Endothelial cell of umbilical vein (primary cell): Measurements from ENCODE around the gene TSEN54. TPM values are rescaled to one million over a fixed set of nuclear protein-coding genes. Genes with fewer than 3 reads are reported as not detected.

ENCODE experiments used
- BruUV-seq: library from RNA; stranded (reverse); fragments of 400-500 nt; replicated peaks from 2 replicates; lab custom pipeline; 2021; lab: Mats Ljungman, UMichigan
- CTCF ChIA-PET: fragments of 300-600, 350-600 bp; sonication (Branson Sonifier 250); formaldehyde crosslinking; loops from one replicate; lab custom pipeline; 2021; ENCODE audit warnings: antibody characterized with exemption, inconsistent platforms; lab: Charles Lee
- POLR2A ChIA-PET: fragments of 300-600, 350-600 bp; sonication (Branson Sonifier 250); formaldehyde crosslinking; loops from one replicate; lab custom pipeline; 2021; ENCODE audit warnings: antibody characterized with exemption, inconsistent platforms; lab: Charles Lee
- DNase-seq: peaks from one replicate; pipeline ENCODE4 v3.0.0-alpha.2; 2011; ENCODE audit warnings: low read depth, low spot score
- FAIRE-seq: peaks from 2 replicates; lab custom pipeline; 2011; peaks lifted over from hg19 to GRCh38; lab: Jason Lieb, UNC
- H2AFZ ChIP-seq: 2 replicates; pipeline ENCODE4 v1.6.0; 2012; ENCODE audit warnings: low read depth, low read length, control low read depth, inconsistent platforms
- H3K27ac ChIP-seq: 2 replicates; pipeline ENCODE4 v1.5.1; 2011; ENCODE audit warnings: low read depth, mild to moderate bottlenecking, control low read depth, low read length, moderate library complexity; ENCODE audit not compliant: insufficient read depth
- H3K27me3 ChIP-seq, 2 experiments: 2 replicates each; pipeline versions ENCODE4 v1.6.0 to v1.6.1; 2011; ENCODE audit warnings: low read length in 2 of 2, mixed read lengths in 1 of 2; ENCODE audit not compliant: control insufficient read depth in 2 of 2, insufficient read depth in 2 of 2
- H3K36me3 ChIP-seq, 2 experiments: 2 replicates in 1 of 2; 3 replicates in 1 of 2; pipeline ENCODE4 v1.5.1; 2011; ENCODE audit warnings: low read length in 2 of 2, mild to moderate bottlenecking in 1 of 2, moderate library complexity in 1 of 2; ENCODE audit not compliant: control insufficient read depth in 2 of 2, insufficient read depth in 2 of 2; ENCODE audit errors: extremely low read depth in 1 of 2
- H3K4me1 ChIP-seq: 3 replicates; pipeline ENCODE4 v1.5.1; 2011; ENCODE audit warnings: mild to moderate bottlenecking, low read length; ENCODE audit not compliant: control insufficient read depth, insufficient read depth; ENCODE audit errors: extremely low read depth
- H3K4me2 ChIP-seq: 2 replicates; pipeline ENCODE4 v1.6.1; 2011; ENCODE audit warnings: low read length, control low read depth, mixed read lengths; ENCODE audit not compliant: insufficient read depth
- H3K4me3 ChIP-seq, 3 experiments: fragments of 200-600 bp in 1 of 3; sonication (generic), shearing (Covaris generic) in 1 of 3; replicated peaks in 1 of 3; 2 replicates each; pipeline ENCODE4 v1.5.1; 2011 to 2016; ENCODE audit warnings: control low read depth in 3 of 3, low read length in 3 of 3, mild to moderate bottlenecking in 2 of 3, inconsistent platforms in 1 of 3, low read depth in 1 of 3, moderate library complexity in 1 of 3; ENCODE audit not compliant: insufficient read depth in 1 of 3
- H3K79me2 ChIP-seq: 2 replicates; pipeline ENCODE4 v1.6.0; 2012; ENCODE audit warnings: low read length, inconsistent platforms; ENCODE audit not compliant: control insufficient read depth, insufficient read depth
- H3K9ac ChIP-seq: replicated peaks from 2 replicates; pipeline ENCODE3; 2011; ENCODE audit warnings: low read length, control low read depth; ENCODE audit not compliant: insufficient read depth; ENCODE audit errors: extremely low read depth
- H3K9me1 ChIP-seq: replicated peaks from 3 replicates; pipeline ENCODE4 v1.6.0; 2011; ENCODE audit warnings: mild to moderate bottlenecking, low read length; ENCODE audit not compliant: control insufficient read depth, insufficient read depth; ENCODE audit errors: extremely low read depth
- H3K9me3 ChIP-seq: replicated peaks from 2 replicates; pipeline ENCODE4 v1.5.1; 2012; ENCODE audit warnings: low read length, inconsistent platforms; ENCODE audit not compliant: control insufficient read depth, insufficient read depth
- H4K20me1 ChIP-seq: replicated peaks from 2 replicates; pipeline ENCODE3; 2011; ENCODE audit warnings: mild to moderate bottlenecking, low read length; ENCODE audit not compliant: control insufficient read depth, insufficient read depth; ENCODE audit errors: extremely low read depth
- CTCF ChIP-seq, 2 donors: IDR thresholded peaks; 1 replicate in 1 of 2; 2 replicates in 1 of 2; pipeline ENCODE4 v1.5.1; 2011; ENCODE audit warnings: low read length in 2 of 2, mild to moderate bottlenecking in 2 of 2, moderate library complexity in 2 of 2, control low read depth in 1 of 2, inconsistent platforms in 1 of 2, low read depth in 1 of 2; ENCODE audit not compliant: insufficient read depth in 1 of 2; ENCODE audit errors: extremely low read depth in 1 of 2
- EZH2 ChIP-seq: IDR thresholded peaks from 2 replicates; pipeline ENCODE4 v1.6.1; 2012; ENCODE audit warnings: borderline replicate concordance, low read depth, mild to moderate bottlenecking, moderate library complexity, low read length, inconsistent platforms; ENCODE audit not compliant: severe bottlenecking
- FOS ChIP-seq: IDR thresholded peaks from 2 replicates; pipeline ENCODE4 v1.6.1; 2011; ENCODE audit warnings: mild to moderate bottlenecking, low read length, moderate library complexity, borderline replicate concordance; ENCODE audit not compliant: insufficient read depth
- GATA2 ChIP-seq: IDR thresholded peaks from 2 replicates; pipeline ENCODE4 v1.7.0; 2011; ENCODE audit warnings: low read depth, mild to moderate bottlenecking, moderate library complexity, mixed read lengths, low read length; ENCODE audit not compliant: insufficient read length, insufficient read depth
- JUN ChIP-seq: IDR thresholded peaks from 2 replicates; pipeline ENCODE4 v1.6.1; 2011; ENCODE audit warnings: borderline replicate concordance, low read depth; ENCODE audit not compliant: insufficient read length, insufficient read depth
- MAX ChIP-seq: IDR thresholded peaks from 2 replicates; pipeline ENCODE4 v1.6.1; 2011; ENCODE audit not compliant: insufficient read depth, insufficient read length
- MYC ChIP-seq: IDR thresholded peaks from one replicate; pipeline ENCODE4 v1.6.1; 2011; ENCODE audit warnings: mild to moderate bottlenecking, low read depth, low read length
- POLR2A ChIP-seq: IDR thresholded peaks from 2 replicates; pipeline ENCODE4 v1.6.1; 2012; ENCODE audit warnings: low read depth, mild to moderate bottlenecking, control low read depth, low read length
- POLR2AphosphoS5 ChIP-seq: IDR thresholded peaks from 2 replicates; pipeline ENCODE4 v1.6.1; 2012; ENCODE audit warnings: low read depth, mild to moderate bottlenecking, control low read depth, low read length, moderate library complexity; ENCODE audit not compliant: insufficient read depth
- dilution Hi-C: fragments of 300-500 bp; cut with MboI; formaldehyde crosslinking; loops from one replicate; pipeline ENCODE4 v1.15.0; 2019; ENCODE audit warnings: low sequenced_read_pairs; ENCODE audit not compliant: extremely low pct_ligation_motif_present
- intact Hi-C: fragments of 100-400 bp; cut with micrococcal nuclease; formaldehyde crosslinking; loops from one replicate; pipeline ENCODE4 v1.10.0; 2022
- polyA plus RNA-seq, 4 experiments: library from polyadenylated mRNA; depleted of rRNA in 3 of 4; stranded (reverse) in 3 of 4; unstranded in 1 of 4; fragments of >200 nt; gene quantifications; 2 replicates each; pipeline versions ENCODE4 v1.2.1 to v1.2.3, GENCODE V29; 2011 to 2012; ENCODE audit warnings: missing spikeins in 1 of 4
- total RNA-seq: library from RNA; stranded (reverse); gene quantifications from 2 replicates; pipeline ENCODE4 v1.2.3, GENCODE V29; 2021

TSEN54 gene
- total and polyA plus RNA-seq, 2 donors (not counting 3 experiments of a cell fraction or from before 2014, with no cell fraction given), result 22.3 to 26.3 TPM

GRCh38 chr17:75551266-75551665 is 34.9 kb downstream of the TSEN54 start:
- Histone ChIP-seq H3K4me2 (no peak overlapping the region), H3K79me2 (no peaks in the 10 kb centered on the region), H3K9me3 (no peaks in the 10 kb centered on the region), H3K9ac (no peak overlapping the region), H3K4me1 (no peaks in the 10 kb centered on the region), H3K4me3 (no peak overlapping the region), H3K9me1 (no peaks in the 10 kb centered on the region), H4K20me1 (no peaks in the 10 kb centered on the region), H3K27me3 (no peaks in the 10 kb centered on the region), H3K36me3 (no peaks in the 10 kb centered on the region), H2AFZ (no peak overlapping the region), H3K27ac (no peak overlapping the region)
- dilution Hi-C loops, result no loop called here
- DNase-seq (no peak), FAIRE-seq (no peak)
- ChIA-PET POLR2A (interaction anchor here (0.7 kb wide), 1 partner anchor 9 kb away, joined by 7 read pairs; no protein-coding TSS in a partner anchor), CTCF (interaction anchor here (1.6 kb wide), 1 partner anchor 82 kb away, joined by 7 read pairs; the partner anchor contains the start of gene SMIM5)
- TF ChIP-seq CTCF (IDR thresholded peaks at IDR 0.05; ENCODE audit: extremely low read depth in 1 of 2, insufficient read depth in 1 of 2, low read depth in 1 of 2, low read length in 2 of 2) (no peak), POLR2AphosphoS5 (no peak), JUN (no peak), FOS (no peak), EZH2 (no peak), MYC (no peak), POLR2A (no peak), MAX (no peak), GATA2 (no peak)
- intact Hi-C loops, result no loop called here
- BruUV-seq, result no TSS peak
